ENCODE data around the gene BBLN.

Gene BBLN

DNA sequence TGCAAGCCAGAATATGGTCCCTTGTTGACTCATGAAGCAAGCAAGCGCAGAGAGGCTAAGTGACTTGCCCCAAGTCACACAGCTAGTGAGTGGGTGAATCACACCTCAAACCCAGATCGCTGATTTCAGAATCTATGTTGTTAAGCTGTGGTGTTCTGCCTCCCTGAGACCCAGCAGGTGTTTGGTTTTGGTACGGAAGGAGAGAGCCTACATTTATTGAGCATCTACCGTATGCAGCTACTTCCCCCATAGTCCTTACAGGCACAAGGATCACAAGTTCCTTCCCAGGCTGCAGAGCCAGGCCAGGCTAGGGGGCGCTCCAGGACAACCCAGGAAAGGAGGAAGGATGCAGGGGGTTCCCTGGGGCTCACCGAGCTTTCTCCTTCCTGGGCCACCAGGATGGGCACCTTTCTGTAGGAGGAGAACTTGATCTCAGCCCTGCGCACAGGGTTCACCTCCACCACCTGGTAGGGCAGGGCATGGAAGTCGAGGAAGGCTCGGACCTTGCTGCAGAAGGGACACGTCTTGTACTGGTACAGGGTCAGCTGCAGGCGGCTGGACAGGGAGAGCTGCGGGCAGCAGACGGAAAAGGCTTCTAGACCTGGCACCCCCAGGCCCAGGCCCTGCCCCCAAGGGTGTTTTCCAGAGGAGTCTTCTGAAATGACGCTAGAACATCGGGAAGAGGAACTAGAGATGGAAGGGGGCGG lies 35.0 kb upstream of the BBLN start:
- DNase-seq, result peak in 1 of 2 donors; percentile 43
- Histone ChIP-seq H3K79me2 (ENCODE audit: control insufficient read depth, insufficient read depth, low read length, poor library complexity) (peaks cover 14% of the 10 kb centered on the region), H3K4me2 (ENCODE audit: low read length) (no peak overlapping the region)

GRCh38 chr9:128125580-128126354 lies 34.3 kb upstream of the BBLN start:
- H3K4ac ChIP-seq (ENCODE audit: low read depth, low read length), result peak overlapping the region; percentile 19
- no peak overlapping the region for H4K8ac ChIP-seq (ENCODE audit: low read depth, low read length)
- H2AFZ ChIP-seq (ENCODE audit: insufficient read depth, low read length, poor library complexity), result no peak overlapping the region
- DNase-seq, result no peak
- H3K23ac ChIP-seq (ENCODE audit: low read length), result no peak overlapping the region
- H3K9ac ChIP-seq (ENCODE audit: low read length), result no peak overlapping the region
- no peak overlapping the region for H3K4me3 ChIP-seq (ENCODE audit: low read depth, low read length)
- WGBS (ENCODE audit: extremely low coverage, insufficient coverage, insufficient read length), result no CpG with 5 or more reads among the region's 10 CpGs
- peaks cover 6% of the 10 kb centered on the region for H3K9me3 ChIP-seq (ENCODE audit: insufficient read depth, low read depth, low read length)
- H3K14ac ChIP-seq (ENCODE audit: low read length), result no peak overlapping the region
- peak overlapping the region; percentile 16 for H4K12ac ChIP-seq (ENCODE audit: low read depth, low read length)
- peaks cover 14% of the 10 kb centered on the region for H3K79me2 ChIP-seq (ENCODE audit: control insufficient read depth, insufficient read depth, low read length, poor library complexity)
- peaks cover 5 to 13% of the 10 kb centered on the region in 2 experiments for H3K4me1 ChIP-seq (ENCODE audit: control insufficient read depth in 1 of 2, insufficient read depth in 2 of 2, low read length in 2 of 2)
- H3K36me3 ChIP-seq (ENCODE audit: control insufficient read depth in 1 of 2, insufficient read depth in 2 of 2, low read length in 2 of 2), result peaks cover 34 to 39% of the 10 kb centered on the region in 2 experiments
- H3K18ac ChIP-seq (ENCODE audit: low read length), result peak overlapping the region; percentile 33
- H2BK5ac ChIP-seq (ENCODE audit: low read depth, low read length, poor library complexity), result no peak overlapping the region
- H2BK120ac ChIP-seq (ENCODE audit: insufficient read depth, low read length, poor library complexity), result no peak overlapping the region
- no peak overlapping the region for H3K4me2 ChIP-seq (ENCODE audit: low read length)
- H3K27ac ChIP-seq (ENCODE audit: low read depth, low read length), result no peak overlapping the region
- H3K27me3 ChIP-seq (ENCODE audit: insufficient read depth, low read length), result no peaks in the 10 kb centered on the region
- H2BK12ac ChIP-seq (ENCODE audit: low read length), result no peak overlapping the region
- no peak overlapping the region for H4K91ac ChIP-seq (ENCODE audit: low read depth, low read length)
- no peak overlapping the region for H2AK5ac ChIP-seq (ENCODE audit: low read length)
- H3K79me1 ChIP-seq (ENCODE audit: low read length), result peaks cover 16% of the 10 kb centered on the region

More for the DNA sequence above, 35.0 kb upstream of the BBLN start:
- Histone ChIP-seq H2AK5ac (ENCODE audit: low read length) (no peak overlapping the region), H4K12ac (ENCODE audit: low read depth, low read length) (no peak overlapping the region), H3K9ac (ENCODE audit: low read length) (peak overlapping the region; percentile 16), H4K91ac (ENCODE audit: low read depth, low read length) (no peak overlapping the region), H2BK5ac (ENCODE audit: low read depth, low read length, poor library complexity) (no peak overlapping the region), H3K4me3 (ENCODE audit: low read depth, low read length) (no peak overlapping the region), H3K4ac (ENCODE audit: low read depth, low read length) (no peak overlapping the region), H3K4me1 (ENCODE audit: control insufficient read depth in 1 of 2, insufficient read depth in 2 of 2, low read length in 2 of 2) (peaks cover 5 to 13% of the 10 kb centered on the region in 2 experiments), H3K36me3 (ENCODE audit: control insufficient read depth in 1 of 2, insufficient read depth in 2 of 2, low read length in 2 of 2) (peaks cover 41 to 44% of the 10 kb centered on the region in 2 experiments), H4K8ac (ENCODE audit: low read depth, low read length) (no peak overlapping the region), H3K14ac (ENCODE audit: low read length) (no peak overlapping the region), H3K27ac (ENCODE audit: low read depth, low read length) (no peak overlapping the region), H3K18ac (ENCODE audit: low read length) (peak overlapping the region; percentile 12), H3K27me3 (ENCODE audit: insufficient read depth, low read length) (no peaks in the 10 kb centered on the region), H2BK120ac (ENCODE audit: insufficient read depth, low read length, poor library complexity) (no peak overlapping the region), H3K79me1 (ENCODE audit: low read length) (peaks cover 16% of the 10 kb centered on the region), H2BK12ac (ENCODE audit: low read length) (no peak overlapping the region), H3K9me3 (ENCODE audit: insufficient read depth, low read depth, low read length) (peaks cover 7% of the 10 kb centered on the region), H2AFZ (ENCODE audit: insufficient read depth, low read length, poor library complexity) (no peak overlapping the region), H3K23ac (ENCODE audit: low read length) (no peak overlapping the region)
- no CpG with 5 or more reads among the region's 16 CpGs for WGBS (ENCODE audit: extremely low coverage, insufficient coverage, insufficient read length)

DNA sequence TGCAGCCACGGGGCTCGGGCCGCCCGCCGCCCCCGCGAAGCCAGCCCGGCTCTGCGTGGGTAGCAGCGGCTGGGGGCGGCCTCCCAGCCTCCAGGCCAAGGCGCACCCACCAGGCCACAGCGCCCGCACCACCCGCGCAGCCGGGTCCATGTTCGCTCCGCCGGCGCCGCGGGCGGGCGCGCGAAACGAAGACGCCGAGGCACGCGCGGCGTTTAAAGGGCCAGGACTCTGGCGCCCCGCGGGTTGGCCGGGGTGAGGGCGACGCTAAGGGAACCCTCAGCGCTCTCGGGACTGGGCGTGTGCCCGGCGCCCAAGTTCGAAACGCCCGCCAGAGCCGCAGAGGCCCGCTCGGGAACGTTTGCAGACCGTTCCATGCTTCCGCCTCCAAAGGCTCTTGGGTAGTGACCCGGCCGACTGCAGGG lies 32.5 kb upstream of the BBLN start, which contains the start of gene PTGES2:
Gene PTGES2 (minus strand): TSS at position 162 of the 422 bp plus-strand sequence. CDS start 12 bp downstream, at position 150.
- H2BK5ac ChIP-seq (ENCODE audit: low read depth, low read length, poor library complexity), result peak within 1 kb of the TSS; percentile 95
- peak within 1 kb of the TSS; percentile 76 for H2AK5ac ChIP-seq (ENCODE audit: low read length)
- peak within 1 kb of the TSS; percentile 93 for H2AFZ ChIP-seq (ENCODE audit: insufficient read depth, low read length, poor library complexity)
- H3K9me3 ChIP-seq (ENCODE audit: insufficient read depth, low read depth, low read length), result peaks cover 6% of the 10 kb centered on the region
- peak within 1 kb of the TSS; percentile 98 for H2BK120ac ChIP-seq (ENCODE audit: insufficient read depth, low read length, poor library complexity)
- H3K4me3 ChIP-seq (ENCODE audit: low read depth, low read length), result peak within 1 kb of the TSS; percentile 88
- peak within 1 kb of the TSS; percentile 77 for H3K4ac ChIP-seq (ENCODE audit: low read depth, low read length)
- WGBS (ENCODE audit: extremely low coverage, insufficient coverage, insufficient read length), result no CpG with 5 or more reads among the region's 56 CpGs
- peak within 1 kb of the TSS; percentile 97 for H4K12ac ChIP-seq (ENCODE audit: low read depth, low read length)
- peak; percentile 82 to 94 for DNase-seq
- H3K4me2 ChIP-seq (ENCODE audit: low read length), result peak within 1 kb of the TSS; percentile 84
- peak within 1 kb of the TSS; percentile 95 for H3K27ac ChIP-seq (ENCODE audit: low read depth, low read length)
- H4K8ac ChIP-seq (ENCODE audit: low read depth, low read length), result peak within 1 kb of the TSS; percentile 100
- peaks cover 14% of the 10 kb centered on the region for H3K79me2 ChIP-seq (ENCODE audit: control insufficient read depth, insufficient read depth, low read length, poor library complexity)
- H3K18ac ChIP-seq (ENCODE audit: low read length), result peak within 1 kb of the TSS; percentile 97
- H2BK12ac ChIP-seq (ENCODE audit: low read length), result peak within 1 kb of the TSS; percentile 32
- H3K4me1 ChIP-seq (ENCODE audit: control insufficient read depth in 1 of 2, insufficient read depth in 2 of 2, low read length in 2 of 2), result peaks cover 5 to 13% of the 10 kb centered on the region in 2 experiments
- H4K91ac ChIP-seq (ENCODE audit: low read depth, low read length), result peak within 1 kb of the TSS; percentile 99
- peaks cover 18 to 23% of the 10 kb centered on the region in 2 experiments for H3K36me3 ChIP-seq (ENCODE audit: control insufficient read depth in 1 of 2, insufficient read depth in 2 of 2, low read length in 2 of 2)
- H3K79me1 ChIP-seq (ENCODE audit: low read length), result peaks cover 16% of the 10 kb centered on the region
- peak within 1 kb of the TSS; percentile 94 for H3K14ac ChIP-seq (ENCODE audit: low read length)
- H3K27me3 ChIP-seq (ENCODE audit: insufficient read depth, low read length), result no peaks in the 10 kb centered on the region
- no peak within 1 kb of the TSS for H3K23ac ChIP-seq (ENCODE audit: low read length)
- peak within 1 kb of the TSS; percentile 98 for H3K9ac ChIP-seq (ENCODE audit: low read length)

DNA sequence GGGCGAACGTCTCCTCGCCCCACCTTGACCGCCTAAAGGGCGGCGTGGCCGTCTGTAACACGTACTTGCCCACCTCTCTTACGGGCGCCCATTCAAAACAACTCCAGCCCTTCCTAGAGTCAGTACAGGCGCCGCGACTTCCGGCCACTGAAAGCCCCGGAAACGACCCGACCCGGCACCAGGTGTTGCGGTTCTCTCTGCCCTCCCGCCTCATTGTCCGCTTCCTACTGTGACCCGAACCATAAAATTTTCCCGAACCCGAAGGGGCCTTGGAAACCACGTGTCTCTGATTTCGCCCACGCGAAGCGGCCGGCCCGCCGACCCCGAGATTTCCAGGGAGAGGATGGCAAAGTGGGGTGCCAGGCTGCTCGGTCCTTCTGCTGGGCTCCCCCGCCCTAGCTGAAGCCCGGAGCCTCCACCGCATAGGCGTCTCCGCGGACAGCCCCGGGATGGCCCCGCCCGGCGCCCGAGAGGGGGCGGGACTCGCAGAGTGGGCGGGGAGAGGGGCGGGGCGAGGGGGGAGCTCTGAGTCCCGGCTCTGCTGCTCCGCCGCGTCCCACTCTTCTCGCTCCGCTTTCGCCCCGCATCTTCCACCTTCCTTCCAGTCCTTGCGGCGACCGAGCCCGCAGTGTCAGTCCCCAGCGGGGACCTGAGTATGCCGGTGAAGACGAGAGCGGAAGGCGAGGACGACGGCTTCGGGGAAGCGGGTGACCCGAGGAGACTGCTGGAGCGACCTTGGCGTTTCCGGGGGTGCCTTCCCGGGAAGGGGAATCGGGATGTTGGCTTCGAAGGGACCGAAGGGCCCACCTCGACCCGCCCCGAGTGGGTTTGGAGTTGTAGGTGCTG lies 31.9 kb upstream of the BBLN start:
- Histone ChIP-seq H3K4me3 (ENCODE audit: low read depth, low read length) (peak overlapping the region; percentile 88), H2AK5ac (ENCODE audit: low read length) (peak overlapping the region; percentile 38), H2BK120ac (ENCODE audit: insufficient read depth, low read length, poor library complexity) (peak overlapping the region; percentile 98), H3K9me3 (ENCODE audit: insufficient read depth, low read depth, low read length) (peaks cover 6% of the 10 kb centered on the region), H3K27ac (ENCODE audit: low read depth, low read length) (peak overlapping the region; percentile 95), H3K18ac (ENCODE audit: low read length) (peak overlapping the region; percentile 97), H3K4me1 (ENCODE audit: control insufficient read depth in 1 of 2, insufficient read depth in 2 of 2, low read length in 2 of 2) (peaks cover 5 to 13% of the 10 kb centered on the region in 2 experiments), H2BK12ac (ENCODE audit: low read length) (peak overlapping the region; percentile 23), H2BK5ac (ENCODE audit: low read depth, low read length, poor library complexity) (peak overlapping the region; percentile 95), H3K14ac (ENCODE audit: low read length) (peak overlapping the region; percentile 94), H3K9ac (ENCODE audit: low read length) (peak overlapping the region; percentile 98), H4K12ac (ENCODE audit: low read depth, low read length) (peak overlapping the region; percentile 97), H2AFZ (ENCODE audit: insufficient read depth, low read length, poor library complexity) (peak overlapping the region; percentile 93), H3K79me2 (ENCODE audit: control insufficient read depth, insufficient read depth, low read length, poor library complexity) (peaks cover 14% of the 10 kb centered on the region), H3K27me3 (ENCODE audit: insufficient read depth, low read length) (no peaks in the 10 kb centered on the region), H3K36me3 (ENCODE audit: control insufficient read depth in 1 of 2, insufficient read depth in 2 of 2, low read length in 2 of 2) (peaks cover 13 to 17% of the 10 kb centered on the region in 2 experiments), H4K91ac (ENCODE audit: low read depth, low read length) (peak overlapping the region; percentile 99), H3K23ac (ENCODE audit: low read length) (no peak overlapping the region), H3K79me1 (ENCODE audit: low read length) (peaks cover 16% of the 10 kb centered on the region), H3K4ac (ENCODE audit: low read depth, low read length) (peak overlapping the region; percentile 77), H4K8ac (ENCODE audit: low read depth, low read length) (peak overlapping the region; percentile 100), H3K4me2 (ENCODE audit: low read length) (peak overlapping the region; percentile 84)
- DNase-seq, result peak; percentile 76 to 93
- WGBS (ENCODE audit: extremely low coverage, insufficient coverage, insufficient read length), result no CpG with 5 or more reads among the region's 82 CpGs
